Measurements from ENCODE around the gene NEURL3.
A peak's percentile ranks its signal among the peaks of the same experiment; 100 is the strongest.
"Not testable (repeated sequence)": the region's sequence is repeated elsewhere in the genome, so short reads cannot be mapped to it uniquely, and the experiment has no call there.

Gene NEURL3

GRCh38 chr2:96505231-96505889, at the start of gene NEURL3:
TSS of gene NEURL3 (minus strand) at chr2:96505357. CDS start at chr2:96505286, 71 bp downstream.
- no peak for DNase-seq

GRCh38 chr2:96554293-96555145, 49.4 kb upstream of the NEURL3 start:
- DNase-seq: peak; percentile 52

GRCh38 chr2:96553957-96554292, 48.8 kb upstream of the NEURL3 start:
- not testable (repeated sequence) for DNase-seq

GRCh38 chr2:96553176-96553956, 48.2 kb upstream of the NEURL3 start:
- no peak for DNase-seq

- no peak for DNase-seq
Measured at GRCh38 chr2:96552315-96553175, 47.4 kb upstream of the NEURL3 start.

GRCh38 chr2:96551605-96552314, 46.6 kb upstream of the NEURL3 start:
- no peak for DNase-seq

GRCh38 chr2:96550787-96551604, 45.8 kb upstream of the NEURL3 start:
- no peak for DNase-seq

- DNase-seq: no peak
Measured at GRCh38 chr2:96549967-96550786, 45.0 kb upstream of the NEURL3 start.

- DNase-seq: no peak
Measured at GRCh38 chr2:96549466-96549785, 44.3 kb upstream of the NEURL3 start.

GRCh38 chr2:96548558-96549465, 43.7 kb upstream of the NEURL3 start:
- no peak for DNase-seq

GRCh38 chr2:96547731-96548171, 42.6 kb upstream of the NEURL3 start:
- no peak for DNase-seq

GRCh38 chr2:96547203-96547641, 42.1 kb upstream of the NEURL3 start:
- no peak for DNase-seq

GRCh38 chr2:96546797-96547196, 41.6 kb upstream of the NEURL3 start:
- DNase-seq: no peak

- DNase-seq: no peak
Measured at GRCh38 chr2:96546321-96546720, 41.2 kb upstream of the NEURL3 start.

- DNase-seq: no peak
Measured at GRCh38 chr2:96542357-96542977, 37.3 kb upstream of the NEURL3 start.

- no peak for DNase-seq
Measured at GRCh38 chr2:96541398-96542152, 36.4 kb upstream of the NEURL3 start.

- DNase-seq: peak; percentile 26
Measured at GRCh38 chr2:96540136-96540535, 35.0 kb upstream of the NEURL3 start.
